Tibial nerve (tissue), 4 donors: ENCODE data around the gene LZTR1. TPM values are rescaled to one million over a fixed set of nuclear protein-coding genes. Genes with fewer than 3 reads are reported as not detected.

Experiments used
- DNase-seq, 2 donors: peaks; one replicate each; pipeline ENCODE4 v3.0.0-alpha.2; 2019; ENCODE audit warnings: low spot score in 2 of 2
- H3K27ac ChIP-seq, 4 donors: fragments of 200-600 bp; sonication (generic) in 3 of 4; one replicate each; pipeline ENCODE4 v1.5.1; 2017 to 2019; ENCODE audit warnings: mild to moderate bottlenecking in 1 of 4
- H3K27me3 ChIP-seq, 2 donors: fragments of 200-600 bp; sonication (generic) in 1 of 2; one replicate each; pipeline versions ENCODE4 v1.5.1 to v1.6.0; 2017 to 2019
- H3K36me3 ChIP-seq, 3 donors: fragments of 200-600 bp; sonication (generic); one replicate each; pipeline ENCODE4 v1.5.1; 2018 to 2019
- H3K4me1 ChIP-seq, 4 donors: fragments of 200-600 bp; sonication (generic) in 3 of 4; one replicate each; pipeline ENCODE4 v1.5.1; 2017 to 2019
- H3K4me3 ChIP-seq, 4 donors: fragments of 200-600 bp; sonication (generic) in 3 of 4; one replicate each; pipeline ENCODE4 v1.5.1; 2017 to 2019; ENCODE audit warnings: mild to moderate bottlenecking in 1 of 4, moderate library complexity in 1 of 4
- H3K9me3 ChIP-seq, 4 donors: fragments of 200-600 bp; sonication (generic) in 3 of 4; one replicate each; pipeline ENCODE4 v1.5.1; 2017 to 2019
- EP300 ChIP-seq, 2 donors: sonication (generic); formaldehyde crosslinking; IDR thresholded peaks; one replicate each; pipeline ENCODE4 v1.6.1; 2017; ENCODE audit warnings: antibody characterized with exemption in 2 of 2, mild to moderate bottlenecking in 1 of 2
- POLR2A ChIP-seq, 2 donors: fragments of 450-650 bp; IDR thresholded peaks; one replicate each; pipeline ENCODE4 v1.6.1; 2017; ENCODE audit warnings: antibody characterized with exemption in 2 of 2, mild to moderate bottlenecking in 2 of 2, moderate library complexity in 2 of 2
- WGBS, 2 donors: methylation state at CpG; one replicate each; pipeline ENCODE4 v1.1.5; 2018; 5-methylcytosine and 5-hydroxymethylcytosine counted together
- total RNA-seq, 4 donors: library from RNA; depleted of rRNA; stranded (reverse); fragments of >200 nt; gene quantifications; one replicate each; pipeline ENCODE4 v1.1.0, GENCODE V29; 2016
- TF ChIP-seq, protein P1 (sequence below), 5 experiments: fragments of 200-600 bp in 3 of 5; fragments of 450-650 bp in 2 of 5; sonication (generic) in 3 of 5; IDR thresholded peaks; one replicate each; pipeline ENCODE4 v1.5.1; 2016 to 2019; ENCODE audit warnings: antibody characterized with exemption in 5 of 5, mild to moderate bottlenecking in 3 of 5, moderate library complexity in 2 of 5

The LZTR1 gene
- total RNA-seq, 4 donors from 2014 or later = 59.8 to 127 (median 66.5) TPM

DNA sequence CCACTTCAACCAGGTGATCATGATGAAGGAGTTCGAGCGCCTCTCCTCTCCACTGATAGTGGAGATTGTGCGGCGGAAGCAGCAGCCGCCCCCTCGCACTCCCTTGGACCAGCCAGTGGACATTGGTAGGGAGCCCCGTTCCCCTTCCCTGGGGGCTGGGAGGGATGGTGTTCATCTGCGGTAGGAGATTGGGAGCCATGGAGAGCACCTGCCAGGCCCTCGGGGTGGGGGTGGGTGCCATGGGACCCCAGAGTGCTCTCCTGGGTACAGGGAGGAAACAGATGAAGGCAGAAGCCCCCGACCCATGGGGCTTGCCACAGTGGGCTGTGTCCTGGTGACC is 12.8 kb downstream of the LZTR1 start:
- DNase-seq = no peak
- Histone ChIP-seq H3K4me1 (peaks cover 0 to 11% (median 3%) of the 10 kb centered on the region in 4 donors), H3K27me3 (no peaks in the 10 kb centered on the region), H3K27ac (no peak overlapping the region), H3K36me3 (peaks cover 3 to 100% (median 7%) of the 10 kb centered on the region in 3 donors), H3K4me3 (no peak overlapping the region), H3K9me3 (no peaks in the 10 kb centered on the region)
- WGBS, 2 donors = 87 to 91% methylated on average over 8 to 10 of the region's 10 CpGs
- TF ChIP-seq, protein P1, sequence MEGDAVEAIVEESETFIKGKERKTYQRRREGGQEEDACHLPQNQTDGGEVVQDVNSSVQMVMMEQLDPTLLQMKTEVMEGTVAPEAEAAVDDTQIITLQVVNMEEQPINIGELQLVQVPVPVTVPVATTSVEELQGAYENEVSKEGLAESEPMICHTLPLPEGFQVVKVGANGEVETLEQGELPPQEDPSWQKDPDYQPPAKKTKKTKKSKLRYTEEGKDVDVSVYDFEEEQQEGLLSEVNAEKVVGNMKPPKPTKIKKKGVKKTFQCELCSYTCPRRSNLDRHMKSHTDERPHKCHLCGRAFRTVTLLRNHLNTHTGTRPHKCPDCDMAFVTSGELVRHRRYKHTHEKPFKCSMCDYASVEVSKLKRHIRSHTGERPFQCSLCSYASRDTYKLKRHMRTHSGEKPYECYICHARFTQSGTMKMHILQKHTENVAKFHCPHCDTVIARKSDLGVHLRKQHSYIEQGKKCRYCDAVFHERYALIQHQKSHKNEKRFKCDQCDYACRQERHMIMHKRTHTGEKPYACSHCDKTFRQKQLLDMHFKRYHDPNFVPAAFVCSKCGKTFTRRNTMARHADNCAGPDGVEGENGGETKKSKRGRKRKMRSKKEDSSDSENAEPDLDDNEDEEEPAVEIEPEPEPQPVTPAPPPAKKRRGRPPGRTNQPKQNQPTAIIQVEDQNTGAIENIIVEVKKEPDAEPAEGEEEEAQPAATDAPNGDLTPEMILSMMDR (IDR thresholded peaks at IDR 0.05) = no peak
- TF ChIP-seq POLR2A (IDR thresholded peaks at IDR 0.05) (no peak), EP300 (IDR thresholded peaks at IDR 0.05) (no peak)

DNA sequence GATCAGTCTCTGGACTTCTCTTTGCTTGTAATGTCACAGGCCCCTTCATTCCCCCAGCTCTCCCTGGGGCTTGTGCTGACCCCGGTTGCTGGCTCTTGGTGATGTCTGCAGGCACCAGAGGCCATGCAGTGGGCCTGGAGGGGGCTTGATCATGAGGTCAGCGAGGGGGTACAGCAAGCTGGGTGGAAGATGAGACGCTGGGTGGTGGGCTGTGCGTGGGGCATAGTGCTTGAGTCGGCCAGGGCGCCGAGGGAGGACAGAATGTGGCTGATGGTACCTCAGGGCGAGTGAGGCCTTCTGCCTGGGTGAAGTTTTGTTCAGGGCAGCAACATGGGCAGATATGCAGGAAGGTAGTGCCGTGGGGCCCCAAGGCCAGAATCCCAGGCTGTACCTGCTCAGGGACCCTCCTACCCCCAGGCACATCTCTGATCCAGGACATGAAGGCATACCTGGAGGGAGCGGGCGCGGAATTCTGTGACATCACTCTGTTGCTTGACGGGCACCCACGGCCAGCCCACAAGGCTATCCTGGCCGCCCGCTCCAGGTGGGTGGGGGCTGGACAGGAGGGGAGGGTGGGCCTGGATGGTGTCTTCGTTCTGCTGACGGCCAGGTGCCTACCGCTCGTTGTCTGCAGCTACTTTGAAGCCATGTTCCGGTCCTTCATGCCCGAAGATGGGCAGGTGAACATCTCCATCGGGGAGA is 13.4 kb downstream of the LZTR1 start:
- Histone ChIP-seq H3K27ac (no peak overlapping the region), H3K27me3 (no peaks in the 10 kb centered on the region), H3K9me3 (no peaks in the 10 kb centered on the region), H3K36me3 (peaks cover 3 to 100% (median 12%) of the 10 kb centered on the region in 3 donors), H3K4me1 (peaks cover 0 to 17% (median 9%) of the 10 kb centered on the region in 4 donors), H3K4me3 (no peak overlapping the region)
- no peak for TF ChIP-seq EP300 (IDR thresholded peaks at IDR 0.05)
- TF ChIP-seq, protein P1 (IDR thresholded peaks at IDR 0.05) = no peak
- 87% methylated on average over 15 to 23 of the region's 23 CpGs for WGBS, 2 donors
- DNase-seq = no peak

DNA sequence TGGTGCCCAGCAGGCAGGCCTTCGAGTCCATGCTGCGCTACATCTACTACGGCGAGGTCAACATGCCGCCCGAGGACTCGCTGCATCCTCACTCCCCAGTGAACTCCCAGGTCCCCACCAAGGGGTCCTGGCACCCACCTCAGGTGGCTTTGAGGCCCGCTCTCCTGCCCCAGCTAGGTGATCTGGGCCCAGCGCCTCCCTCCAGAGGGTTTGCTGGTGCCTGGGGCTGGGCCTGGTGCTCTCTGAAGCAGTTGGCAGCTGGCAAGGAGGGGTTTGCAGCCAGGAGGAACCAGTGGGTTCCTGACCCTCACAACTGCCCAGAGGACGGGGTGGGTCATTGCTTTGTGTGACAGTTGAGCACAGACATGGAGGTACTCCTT is 13.9 kb downstream of the LZTR1 start:
- WGBS, 2 donors = 83 to 92% methylated on average over 7 to 10 of the region's 10 CpGs
- TF ChIP-seq EP300 (IDR thresholded peaks at IDR 0.05) (no peak), POLR2A (IDR thresholded peaks at IDR 0.05) (no peak)
- TF ChIP-seq, protein P1 (IDR thresholded peaks at IDR 0.05) = no peak
- H3K36me3 ChIP-seq = peaks cover 3 to 97% (median 12%) of the 10 kb centered on the region in 3 donors

DNA sequence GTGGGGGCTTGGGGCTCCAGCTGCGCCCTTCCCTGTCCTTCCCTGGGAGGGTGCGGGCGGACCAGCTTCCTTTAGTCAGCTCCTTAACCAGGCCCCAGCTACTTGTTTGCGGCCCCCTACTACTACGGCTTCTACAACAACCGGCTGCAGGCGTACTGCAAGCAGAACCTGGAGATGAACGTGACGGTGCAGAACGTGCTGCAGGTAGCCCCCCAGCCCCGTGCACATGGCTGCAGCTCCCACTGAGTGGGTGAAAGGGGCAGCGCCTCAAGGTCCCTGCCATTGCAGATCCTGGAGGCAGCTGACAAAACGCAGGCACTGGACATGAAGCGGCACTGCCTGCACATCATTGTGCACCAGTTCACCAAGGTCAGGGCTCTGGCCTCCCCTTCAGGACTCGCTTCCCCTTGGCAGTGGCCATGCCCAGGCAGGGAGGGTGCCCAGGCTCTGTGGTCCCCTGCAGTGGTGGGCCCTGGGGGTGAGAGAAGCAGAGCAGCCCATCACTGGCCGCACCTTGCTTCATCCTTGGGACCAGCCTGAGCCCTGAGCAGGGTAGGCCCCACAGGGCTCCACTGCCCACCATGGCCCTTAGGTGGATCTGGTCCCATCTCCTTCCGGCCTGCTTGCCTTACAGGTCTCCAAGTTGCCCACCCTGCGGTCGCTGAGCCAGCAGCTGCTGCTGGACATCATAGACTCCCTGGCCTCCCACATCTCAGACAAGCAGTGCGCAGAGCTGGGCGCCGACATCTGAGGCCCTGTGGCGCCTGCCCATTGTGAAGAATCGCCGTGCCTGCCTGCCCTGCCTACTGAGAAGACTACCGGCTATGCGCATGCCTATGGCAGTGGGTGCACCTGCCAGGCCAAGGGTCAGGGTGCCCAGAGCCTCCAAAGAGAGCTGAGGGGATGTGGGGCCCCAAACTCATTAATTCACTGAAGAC is 14.8 kb downstream of the LZTR1 start:
- no peak for DNase-seq
- Histone ChIP-seq H3K36me3 (peaks cover 3 to 88% (median 9%) of the 10 kb centered on the region in 3 donors), H3K27me3 (no peaks in the 10 kb centered on the region), H3K27ac (no peak overlapping the region), H3K9me3 (no peaks in the 10 kb centered on the region), H3K4me1 (peaks cover 0 to 24% (median 16%) of the 10 kb centered on the region in 4 donors), H3K4me3 (no peak overlapping the region)
- TF ChIP-seq, protein P1 (IDR thresholded peaks at IDR 0.05) = no peak
- TF ChIP-seq EP300 (IDR thresholded peaks at IDR 0.05) (no peak), POLR2A (IDR thresholded peaks at IDR 0.05) (no peak)
- WGBS, 2 donors = 79 to 83% methylated on average over 9 to 21 of the region's 27 CpGs

More for the DNA sequence above, 13.9 kb downstream of the LZTR1 start:
- DNase-seq = no peak
- no peak overlapping the region for H3K4me3 ChIP-seq
- H3K27ac ChIP-seq = no peak overlapping the region
- no peaks in the 10 kb centered on the region for H3K9me3 ChIP-seq
- H3K4me1 ChIP-seq = peaks cover 0 to 22% (median 15%) of the 10 kb centered on the region in 4 donors
- H3K27me3 ChIP-seq = no peaks in the 10 kb centered on the region
